NOMO-1 (cell line): ENCODE results near the gene GFER.
A peak's percentile ranks its signal among the peaks of the same experiment; 100 is the strongest.
"Not testable (repeated sequence)": the region's sequence is repeated elsewhere in the genome, so short reads cannot be mapped to it uniquely, and the experiment has no call there.

Experiments used
- DNase-seq, 2 experiments: peaks; one replicate each; lab custom pipeline; 2025; ENCODE audit not compliant: unreplicated experiment in 2 of 2; lab: John Stamatoyannopoulos, UW

Gene GFER

GRCh38 chr16:1957434-1958142, 26.4 kb upstream of the GFER start:
- DNase-seq = not testable (repeated sequence)

GRCh38 chr16:1958143-1958491, 25.9 kb upstream of the GFER start:
- DNase-seq = not testable (repeated sequence)

- DNase-seq = no peak
Measured at GRCh38 chr16:1958715-1959268, 25.2 kb upstream of the GFER start.

- DNase-seq = peak; percentile 81 to 92
Measured at GRCh38 chr16:1959269-1960039, 24.5 kb upstream of the GFER start, which contains the start of gene NDUFB10. Gene NDUFB10 (plus strand): TSS chr16:1959538. CDS start chr16:1959625, 87 bp downstream.

- peak; percentile 29 to 45 for DNase-seq
Measured at GRCh38 chr16:1960665-1961630, 23.0 kb upstream of the GFER start.

GRCh38 chr16:1961651-1962067, 22.3 kb upstream of the GFER start:
- no peak for DNase-seq

- not testable (repeated sequence) for DNase-seq
Measured at GRCh38 chr16:1962161-1963153, 21.5 kb upstream of the GFER start.

- no peak for DNase-seq
Measured at GRCh38 chr16:1963806-1964505, 20.0 kb upstream of the GFER start.

- peak; percentile 98 to 99 for DNase-seq
Measured at GRCh38 chr16:1964506-1965395, 19.2 kb upstream of the GFER start, which contains the start of gene RPS2. Gene RPS2 (minus strand): TSS chr16:1964826. CDS start chr16:1964625, 201 bp downstream.

- DNase-seq = no peak
Measured at GRCh38 chr16:1965396-1966001, 18.5 kb upstream of the GFER start.

GRCh38 chr16:1966460-1966859, 17.5 kb upstream of the GFER start, which contains the start of gene RNF151:
Gene RNF151 (plus strand): TSS chr16:1966856. CDS start chr16:1966882, 26 bp downstream.
- no peak for DNase-seq

- no peak for DNase-seq
Measured at GRCh38 chr16:1968146-1968953, 15.6 kb upstream of the GFER start.

- DNase-seq = peak; percentile 80 to 93
Measured at GRCh38 chr16:1971796-1972489, 12.1 kb upstream of the GFER start, which contains the start of gene TBL3. Gene TBL3 (plus strand): TSS chr16:1972053. CDS start chr16:1972165, 112 bp downstream.

GRCh38 chr16:1972490-1972877, 11.5 kb upstream of the GFER start:
- DNase-seq = no peak

- DNase-seq = no peak
Measured at GRCh38 chr16:1973461-1974156, 10.4 kb upstream of the GFER start.
